HFF-Myc (cell line): ENCODE data around the gene AGAP1.

Experiments
- DNase-seq: peaks from one replicate; pipeline ENCODE4 v3.0.0-alpha.2; 2011; ENCODE audit warnings: low read depth; ENCODE audit errors: extremely low read depth
- H3K4me3 ChIP-seq: replicated peaks from 2 replicates; pipeline ENCODE4 v1.5.1; 2011; ENCODE audit warnings: low read depth, mild to moderate bottlenecking, control low read depth, low read length
- CTCF ChIP-seq: IDR thresholded peaks from 2 replicates; pipeline ENCODE4 v1.5.1; 2012; ENCODE audit warnings: mild to moderate bottlenecking, low read depth, low read length, control low read depth; ENCODE audit errors: missing control alignments

AGAP1 gene

GRCh38 chr2:236109061-236109460 lies 615.2 kb downstream of the AGAP1 start:
- no peak overlapping the region for H3K4me3 ChIP-seq
- DNase-seq, result no peak
- no peak for TF ChIP-seq CTCF

GRCh38 chr2:236109473-236109872 lies 615.6 kb downstream of the AGAP1 start:
- TF ChIP-seq CTCF, result no peak
- H3K4me3 ChIP-seq, result no peak overlapping the region
- DNase-seq, result no peak

- DNase-seq, result no peak
- TF ChIP-seq CTCF, result no peak
- H3K4me3 ChIP-seq, result no peak overlapping the region
Measured at GRCh38 chr2:236112466-236112865, 618.6 kb downstream of the AGAP1 start.

GRCh38 chr2:236113425-236113824 lies 619.6 kb downstream of the AGAP1 start:
- no peak overlapping the region for H3K4me3 ChIP-seq
- no peak for TF ChIP-seq CTCF
- no peak for DNase-seq

- H3K4me3 ChIP-seq, result no peak overlapping the region
- DNase-seq, result no peak
- TF ChIP-seq CTCF, result no peak
Measured at GRCh38 chr2:236113948-236114347, 620.1 kb downstream of the AGAP1 start.

GRCh38 chr2:236114959-236115358 lies 621.1 kb downstream of the AGAP1 start:
- no peak overlapping the region for H3K4me3 ChIP-seq
- no peak for DNase-seq
- TF ChIP-seq CTCF, result no peak

- DNase-seq, result no peak
- no peak overlapping the region for H3K4me3 ChIP-seq
- TF ChIP-seq CTCF, result no peak
Measured at GRCh38 chr2:236117401-236117800, 623.6 kb downstream of the AGAP1 start.
